SK-N-SH treated with all-trans-retinoic acid at 6 μM for 48 hours (cell line): ENCODE measurements around the gene GPC2.
"Not testable (repeated sequence)": the region's sequence is repeated elsewhere in the genome, so short reads cannot be mapped to it uniquely, and the experiment has no call there.

Source experiments
- ATAC-seq: fragments of 200-7000 bp; cut with Tn5 transposase; 3 replicates; pipeline ENCODE4 v1.9.1; 2020; ENCODE audit warnings: mild to moderate bottlenecking, moderate library complexity
- CREB5 ChIP-seq: fragments of 250-450 bp; sonication (Bioruptor Pico); IDR thresholded peaks from 2 replicates; pipeline ENCODE4 v1.5.1; 2020; ENCODE audit warnings: low read depth, mild to moderate bottlenecking, moderate library complexity
- CSRNP3 ChIP-seq: fragments of 250-450 bp; sonication (Bioruptor Pico); IDR thresholded peaks from 2 replicates; pipeline ENCODE4 v1.5.1; 2021; ENCODE audit warnings: mild to moderate bottlenecking, moderate library complexity
- ESRRG ChIP-seq: fragments of 250-450 bp; sonication (Bioruptor Pico); IDR thresholded peaks from 2 replicates; pipeline ENCODE4 v1.6.1; 2021; ENCODE audit warnings: mild to moderate bottlenecking
- GLIS3 ChIP-seq: fragments of 250-450 bp; sonication (Bioruptor Pico); IDR thresholded peaks from 2 replicates; pipeline ENCODE4 v1.5.0; 2020; ENCODE audit warnings: mild to moderate bottlenecking, moderate library complexity
- ISL1 ChIP-seq: fragments of 250-450 bp; sonication (Bioruptor Pico); IDR thresholded peaks from 2 replicates; pipeline ENCODE4 v2.1.2; 2022; ENCODE audit warnings: mild to moderate bottlenecking, moderate library complexity
- OSR1 ChIP-seq: fragments of 250-450 bp; sonication (Bioruptor Pico); IDR thresholded peaks from 2 replicates; pipeline ENCODE4 v1.8.0; 2022; ENCODE audit warnings: moderate library complexity, mild to moderate bottlenecking, inconsistent platforms
- PATZ1 ChIP-seq: fragments of 250-450 bp; sonication (Bioruptor Pico); IDR thresholded peaks from 2 replicates; pipeline ENCODE4 v1.8.0; 2020; ENCODE audit warnings: mild to moderate bottlenecking, moderate library complexity, borderline replicate concordance
- POU6F1 ChIP-seq: fragments of 250-450 bp; sonication (Bioruptor Pico); IDR thresholded peaks from 2 replicates; pipeline ENCODE4 v1.8.0; 2021; ENCODE audit warnings: low read depth, mild to moderate bottlenecking, moderate library complexity, borderline replicate concordance
- PPARA ChIP-seq: fragments of 250-450 bp; sonication (Bioruptor Pico); IDR thresholded peaks from 2 replicates; pipeline ENCODE4 v1.5.0; 2020; ENCODE audit warnings: mild to moderate bottlenecking, borderline replicate concordance
- RARB ChIP-seq: fragments of 250-450 bp; sonication (Bioruptor Pico); IDR thresholded peaks from 2 replicates; pipeline ENCODE4 v1.8.0; 2021; ENCODE audit warnings: mild to moderate bottlenecking, moderate library complexity
- SNAI2 ChIP-seq: fragments of 250-450 bp; sonication (Bioruptor Pico); IDR thresholded peaks from 2 replicates; pipeline ENCODE4 v1.5.0; 2020; ENCODE audit warnings: mild to moderate bottlenecking, moderate library complexity
- TCF4 ChIP-seq: fragments of 250-450 bp; sonication (Bioruptor Pico); IDR thresholded peaks from 2 replicates; pipeline ENCODE4 v1.8.0; 2021; ENCODE audit warnings: mild to moderate bottlenecking, moderate library complexity, borderline replicate concordance
- TOX ChIP-seq: fragments of 250-450 bp; sonication (Bioruptor Pico); IDR thresholded peaks from 2 replicates; pipeline ENCODE4 v1.8.0; 2021; ENCODE audit warnings: mild to moderate bottlenecking, moderate library complexity, borderline replicate concordance
- TSHZ2 ChIP-seq: fragments of 250-450 bp; sonication (Bioruptor Pico); IDR thresholded peaks from 2 replicates; pipeline ENCODE4 v1.5.0; 2020; ENCODE audit warnings: mild to moderate bottlenecking, moderate library complexity
- ZC3H10 ChIP-seq: fragments of 250-450 bp; sonication (Bioruptor Pico); IDR thresholded peaks from 2 replicates; pipeline ENCODE4 v1.5.1; 2021; ENCODE audit warnings: mild to moderate bottlenecking, moderate library complexity
- ZNF565 ChIP-seq: fragments of 450-650 bp; formaldehyde crosslinking; conservative IDR thresholded peaks from 2 replicates; pipeline ENCODE4 v1.5.0; 2020; ENCODE audit warnings: low read depth, mild to moderate bottlenecking, moderate library complexity
- ZNF70 ChIP-seq: fragments of 450-650 bp; formaldehyde crosslinking; IDR thresholded peaks from 2 replicates; pipeline ENCODE4 v1.5.0; 2020; ENCODE audit warnings: mild to moderate bottlenecking, moderate library complexity

Gene GPC2

GRCh38 chr7:100195222-100195621 lies 18.0 kb upstream of the GPC2 start:
- TF ChIP-seq RARB (CRISPR knock-in tag) (no peak), PATZ1 (no peak), ZNF70 (CRISPR knock-in tag) (no peak), TCF4 (CRISPR knock-in tag) (no peak), ESRRG (no peak), POU6F1 (CRISPR knock-in tag) (no peak), OSR1 (CRISPR knock-in tag) (no peak), PPARA (CRISPR knock-in tag) (no peak), TSHZ2 (CRISPR knock-in tag) (no peak), CSRNP3 (CRISPR knock-in tag) (no peak), TOX (CRISPR knock-in tag) (no peak), SNAI2 (CRISPR knock-in tag) (no peak), ZNF565 (no peak), CREB5 (no peak)
- TF ChIP-seq, all 23 proteins: peak for 0
- no peak for ATAC-seq

GRCh38 chr7:100192969-100193368 lies 15.8 kb upstream of the GPC2 start:
- no peak for TF ChIP-seq PPARA (CRISPR knock-in tag)
- no peak for TF ChIP-seq ZC3H10 (CRISPR knock-in tag)
- TF ChIP-seq ZNF565 = no peak
- no peak for TF ChIP-seq CREB5
- TF ChIP-seq SNAI2 (CRISPR knock-in tag) = no peak
- no peak for TF ChIP-seq ESRRG
- TF ChIP-seq ISL1 (CRISPR knock-in tag) = no peak
- TF ChIP-seq TOX (CRISPR knock-in tag) = no peak
- TF ChIP-seq TSHZ2 (CRISPR knock-in tag) = no peak
- TF ChIP-seq RARB (CRISPR knock-in tag) = no peak
- no peak for TF ChIP-seq GLIS3 (CRISPR knock-in tag)
- no peak for ATAC-seq

- not testable (repeated sequence) for ATAC-seq
Observed at GRCh38 chr7:100192281-100192862, 15.2 kb upstream of the GPC2 start.
